ENCODE measurements around the gene OTOR.

Gene OTOR

GRCh38 chr20:16748308-16748900 lies at the start of gene OTOR:
Gene OTOR, plus strand, starts transcription at chr20:16748358. Its CDS starts 44 bp downstream, at chr20:16748402.
- no peak for DNase-seq (ENCODE audit: low spot score)

DNA sequence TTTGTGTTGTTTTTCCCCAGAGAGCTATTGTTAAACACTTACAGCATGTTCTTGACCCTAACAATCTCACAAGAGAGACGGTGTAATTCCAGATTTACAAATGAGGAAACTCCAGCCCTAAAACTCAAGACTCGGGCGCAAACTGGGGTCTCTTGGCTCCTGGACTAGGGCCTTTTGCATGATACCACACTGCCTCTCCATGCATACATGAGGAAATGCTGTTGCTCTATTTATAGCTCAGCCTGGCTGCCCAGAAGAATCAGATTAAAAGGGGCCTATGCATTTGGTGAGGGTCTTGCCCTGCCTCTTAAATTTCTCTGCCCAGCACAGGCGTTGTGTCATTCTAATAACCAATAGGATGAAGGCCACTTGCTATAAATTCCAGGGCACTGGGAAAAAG lies 48.9 kb upstream of the OTOR start:
- no peak for DNase-seq (ENCODE audit: low spot score)
- FAIRE-seq = no peak

More at GRCh38 chr20:16748308-16748900, at the start of gene OTOR:
- FAIRE-seq = no peak

- FAIRE-seq (no peak), DNase-seq (ENCODE audit: low spot score) (peak; percentile 5)
Observed at GRCh38 chr20:16701296-16701695, 46.9 kb upstream of the OTOR start.

- no peak for FAIRE-seq
- DNase-seq (ENCODE audit: low spot score) = no peak
Observed at GRCh38 chr20:16703570-16703969, 44.6 kb upstream of the OTOR start.

DNA sequence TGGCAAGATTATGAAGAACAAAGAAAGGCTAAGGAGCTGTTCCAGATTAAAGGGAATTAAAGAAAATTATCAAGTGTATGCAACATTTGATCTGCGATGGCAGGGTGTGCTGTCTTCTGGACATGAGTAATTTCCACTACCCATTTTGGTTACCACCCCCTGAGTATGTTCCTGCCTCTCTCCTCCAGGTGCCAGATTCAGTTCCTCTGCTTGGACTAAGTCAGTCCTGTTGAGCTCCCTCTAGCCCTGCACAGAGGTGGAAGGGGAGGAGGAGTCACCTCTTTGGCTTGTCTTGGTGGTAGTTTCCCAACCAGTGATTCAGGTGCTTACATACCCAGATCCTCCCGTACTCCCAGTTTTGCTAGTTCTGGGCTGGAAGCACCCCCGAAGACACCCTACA lies 40.5 kb upstream of the OTOR start:
- FAIRE-seq (no peak), DNase-seq (ENCODE audit: low spot score) (no peak)

GRCh38 chr20:16708602-16709001 lies 39.6 kb upstream of the OTOR start:
- no peak for FAIRE-seq
- DNase-seq (ENCODE audit: low spot score) = no peak

DNA sequence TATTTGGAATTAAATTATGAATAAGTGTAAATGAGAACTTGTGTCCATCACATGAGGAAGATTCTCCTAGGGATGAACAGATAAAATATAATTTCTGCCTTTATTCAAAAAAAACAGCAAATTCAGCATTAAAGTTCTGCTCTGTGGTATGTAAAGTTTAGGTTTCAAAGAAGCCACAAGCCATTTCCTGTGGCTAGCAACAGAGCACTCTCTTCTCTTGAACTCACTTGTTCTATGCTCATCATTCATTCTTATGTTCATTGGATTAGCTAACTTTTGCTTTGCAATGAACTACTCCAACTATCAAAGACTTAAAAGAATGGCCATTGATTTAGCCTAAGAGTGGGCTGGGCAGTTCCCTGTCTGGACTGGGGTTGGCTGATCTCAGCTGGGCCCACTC lies 39.1 kb upstream of the OTOR start:
- FAIRE-seq (no peak), DNase-seq (ENCODE audit: low spot score) (no peak)

DNA sequence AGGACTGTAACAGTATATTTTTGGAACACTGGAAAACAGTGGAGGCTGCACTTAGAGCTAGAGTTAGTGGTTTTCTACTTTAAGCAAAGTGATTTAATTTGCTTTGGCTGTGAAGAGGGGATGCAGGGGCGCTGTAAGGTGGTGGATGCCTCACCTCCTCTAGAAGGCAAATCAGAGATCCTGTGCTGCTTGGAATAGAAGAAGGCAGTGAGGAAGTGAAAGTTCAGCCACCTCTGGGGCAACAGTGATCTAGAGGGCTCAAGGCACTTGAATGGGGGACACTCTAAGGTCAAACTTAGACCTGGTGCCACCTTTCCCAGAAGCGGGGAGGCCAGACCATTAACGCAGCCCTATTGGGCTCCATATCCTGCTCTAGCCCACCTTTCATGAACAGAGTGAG lies 37.4 kb upstream of the OTOR start:
- DNase-seq (ENCODE audit: low spot score) (no peak), FAIRE-seq (no peak)

GRCh38 chr20:16711661-16712258 lies 36.4 kb upstream of the OTOR start:
- DNase-seq (ENCODE audit: low spot score) (no peak), FAIRE-seq (no peak)

GRCh38 chr20:16712511-16712947 lies 35.6 kb upstream of the OTOR start:
- FAIRE-seq (no peak), DNase-seq (ENCODE audit: low spot score) (no peak)

GRCh38 chr20:16713066-16713465 lies 35.1 kb upstream of the OTOR start:
- FAIRE-seq (no peak), DNase-seq (ENCODE audit: low spot score) (no peak)

DNA sequence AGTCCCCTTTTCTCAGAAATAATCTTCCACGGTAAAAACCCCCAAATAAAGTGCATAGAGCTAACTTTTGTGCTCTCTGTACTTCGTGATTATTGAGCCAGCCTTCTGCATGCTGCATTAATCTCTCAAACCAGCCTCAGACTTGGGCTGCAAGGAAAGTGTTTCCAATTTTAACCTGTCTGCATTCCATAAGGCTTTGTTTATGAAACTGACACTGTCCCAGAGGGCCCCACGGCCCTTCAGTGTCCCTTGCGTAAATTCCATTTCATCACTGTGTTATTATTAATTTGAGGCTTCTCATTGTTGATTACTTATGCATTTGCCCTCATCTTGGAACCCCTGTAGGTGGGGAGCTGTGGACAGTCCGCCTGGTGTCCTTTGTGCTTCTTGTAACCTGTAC lies 33.9 kb upstream of the OTOR start:
- FAIRE-seq = no peak
- no peak for DNase-seq (ENCODE audit: low spot score)

DNA sequence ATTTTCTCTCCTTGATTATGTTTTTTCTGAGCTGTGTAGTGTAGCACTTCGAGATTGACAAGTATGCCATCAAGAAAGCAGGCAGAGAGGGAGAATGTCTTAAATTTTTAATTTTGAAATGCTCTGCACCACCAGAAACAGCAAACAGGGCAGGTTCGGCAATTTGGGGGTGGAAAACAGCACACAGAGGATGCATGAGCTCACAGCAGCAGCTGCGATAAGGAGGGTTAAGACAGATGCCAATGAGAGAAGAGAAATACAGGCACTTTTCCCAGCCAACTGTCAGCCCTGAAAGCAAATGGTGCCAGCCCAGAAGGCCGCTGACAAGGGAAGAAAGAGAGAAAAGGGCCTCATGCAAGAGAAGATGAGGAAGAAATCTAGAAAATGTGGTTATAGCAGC lies 33.4 kb upstream of the OTOR start:
- no peak for DNase-seq (ENCODE audit: low spot score)
- FAIRE-seq = no peak

GRCh38 chr20:16719421-16719820 lies 28.7 kb upstream of the OTOR start:
- no peak for FAIRE-seq
- DNase-seq (ENCODE audit: low spot score) = no peak

DNA sequence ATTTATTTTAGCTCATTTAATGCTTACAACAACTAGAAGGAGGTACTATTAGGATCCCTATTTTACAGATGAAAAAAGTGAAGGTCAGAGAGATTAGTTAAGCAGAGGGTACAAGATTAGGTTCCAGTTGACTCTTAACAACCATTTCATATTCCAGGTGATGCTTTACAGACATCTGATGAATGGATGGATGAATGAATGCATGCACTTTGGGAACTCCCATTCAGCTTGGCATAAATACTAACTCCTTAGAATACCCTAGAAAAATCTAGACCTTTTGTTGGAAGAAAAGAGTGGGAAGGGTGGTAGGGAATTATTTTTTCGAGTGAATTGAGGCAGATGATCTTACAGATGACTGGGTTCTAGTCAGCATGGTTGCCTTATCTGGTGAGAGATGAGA lies 19.1 kb upstream of the OTOR start:
- no peak for FAIRE-seq

GRCh38 chr20:16729565-16730460 lies 18.3 kb upstream of the OTOR start, which contains the start of gene SNRPB2:
Gene SNRPB2, plus strand, starts transcription at chr20:16730026. Its CDS starts 1,677 bp downstream, at chr20:16731703.
- peak; percentile 95 for DNase-seq (ENCODE audit: low spot score)
- no peak for FAIRE-seq

More for the DNA sequence above, 19.1 kb upstream of the OTOR start:
- no peak for DNase-seq (ENCODE audit: low spot score)

DNA sequence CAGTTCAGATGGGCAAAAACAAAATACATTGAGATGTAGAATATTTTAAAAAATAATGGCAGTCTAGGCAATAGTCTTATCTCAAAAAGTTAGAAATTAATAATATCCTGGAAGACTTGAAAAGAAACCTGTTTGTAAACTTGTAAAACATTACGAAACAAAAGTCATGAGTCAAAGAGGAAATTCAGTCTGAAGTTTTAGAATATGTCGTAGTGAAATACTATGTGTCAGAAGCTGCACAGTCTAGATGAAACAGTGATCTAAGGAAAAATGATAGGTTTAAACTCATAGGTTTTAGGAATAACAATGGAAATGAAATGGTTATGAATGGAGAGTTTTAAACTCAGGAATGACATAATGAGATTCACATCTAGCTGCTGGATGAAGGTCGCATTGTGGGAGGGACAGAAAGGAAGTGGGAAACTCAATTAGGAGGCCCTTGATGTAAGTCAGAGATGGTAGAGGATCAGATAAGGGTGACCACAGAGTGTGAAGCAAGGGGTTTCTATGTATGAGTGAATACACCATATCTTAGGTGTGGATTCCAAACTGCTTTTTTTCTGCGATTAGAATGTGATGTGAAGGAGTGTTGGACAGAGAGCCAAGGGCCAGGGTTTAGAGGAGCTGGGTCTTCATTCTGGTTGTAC lies 15.5 kb upstream of the OTOR start:
- FAIRE-seq (no peak), DNase-seq (ENCODE audit: low spot score) (no peak)

DNA sequence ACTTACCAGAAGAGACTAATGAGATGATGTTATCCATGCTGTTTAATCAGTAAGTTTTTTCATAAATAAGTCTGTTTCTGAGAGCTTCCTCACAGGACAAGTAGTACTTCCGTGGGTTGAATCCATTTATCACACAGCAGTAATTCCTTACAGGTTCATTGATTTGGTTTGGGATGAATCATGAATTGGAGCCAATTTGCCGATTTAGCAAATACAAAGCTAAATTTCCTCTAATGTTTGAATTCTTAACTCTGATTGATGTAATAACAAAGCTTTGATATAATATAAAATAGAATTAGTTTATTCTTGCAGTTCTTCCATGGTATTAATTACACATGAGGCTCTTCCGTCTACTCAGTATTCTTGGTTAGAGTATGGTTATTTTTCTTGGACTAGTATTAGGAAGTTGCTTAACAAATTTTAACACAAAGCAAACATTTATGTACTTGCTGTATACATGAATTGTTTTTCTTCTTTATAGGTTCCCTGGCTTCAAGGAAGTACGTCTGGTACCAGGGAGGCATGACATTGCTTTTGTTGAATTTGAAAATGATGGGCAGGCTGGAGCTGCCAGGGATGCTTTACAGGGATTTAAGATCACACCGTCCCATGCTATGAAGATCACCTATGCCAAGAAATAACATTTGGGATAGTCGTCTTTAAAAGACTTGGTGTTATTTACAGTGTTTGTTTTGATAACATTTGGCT lies 7.6 kb upstream of the OTOR start:
- DNase-seq (ENCODE audit: low spot score) = no peak
- no peak for FAIRE-seq

- DNase-seq (ENCODE audit: low spot score) (no peak), FAIRE-seq (no peak)
Observed at GRCh38 chr20:16744178-16744807, 3.9 kb upstream of the OTOR start.

- FAIRE-seq (no peak), DNase-seq (ENCODE audit: low spot score) (no peak)
Observed at GRCh38 chr20:16745204-16745603, 3.0 kb upstream of the OTOR start.

All from urothelium cell line (cell line).